COLO668 (cell line): ENCODE data around the gene OR14I1.

ENCODE experiments used
- DNase-seq: peaks from one replicate; lab custom pipeline; 2025; ENCODE audit not compliant: unreplicated experiment; lab: John Stamatoyannopoulos, UW

OR14I1 gene

DNA sequence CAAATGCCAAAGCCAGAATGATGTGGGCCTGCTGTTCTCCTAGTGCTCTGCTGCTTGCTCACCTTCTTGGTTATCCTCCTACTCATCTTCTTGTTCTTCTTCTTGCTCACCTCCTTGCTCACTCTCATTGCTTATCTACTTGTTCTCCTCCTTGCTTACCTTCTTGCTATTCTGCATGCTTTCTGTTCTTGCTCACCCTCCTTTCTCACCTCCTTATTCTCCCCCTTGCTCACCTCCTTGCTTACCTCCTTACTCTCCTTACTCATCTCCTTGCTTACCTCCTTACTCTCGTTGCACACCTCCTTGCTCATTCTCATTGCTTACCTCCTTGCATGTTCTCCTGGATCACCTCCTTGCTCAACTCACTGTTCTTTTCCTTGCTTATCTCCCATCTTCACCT is at the start of gene OR14I1:
Gene OR14I1 (minus strand): TSS at position 53 of the 400 bp plus-strand sequence.
- DNase-seq, result no peak

DNA sequence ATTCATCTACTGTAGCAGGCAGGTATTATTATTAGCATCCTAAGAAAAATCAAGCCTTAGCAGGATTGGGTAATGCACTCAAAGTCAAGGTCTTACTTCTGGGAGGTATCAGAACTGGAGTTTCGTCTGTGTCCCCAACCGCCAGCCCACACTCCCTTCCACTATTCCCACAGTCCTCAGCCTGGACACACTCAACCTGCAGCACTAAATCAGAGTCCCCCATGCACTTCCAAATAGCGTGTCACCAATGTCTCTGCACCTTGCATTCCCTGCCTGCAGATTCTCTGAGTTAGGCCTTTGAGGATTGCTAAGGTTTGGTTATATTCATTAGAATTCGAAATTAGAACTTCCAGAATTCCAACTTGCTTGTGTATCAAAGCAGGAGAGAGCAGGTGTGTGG is 49.1 kb upstream of the OR14I1 start:
- DNase-seq, result no peak

DNA sequence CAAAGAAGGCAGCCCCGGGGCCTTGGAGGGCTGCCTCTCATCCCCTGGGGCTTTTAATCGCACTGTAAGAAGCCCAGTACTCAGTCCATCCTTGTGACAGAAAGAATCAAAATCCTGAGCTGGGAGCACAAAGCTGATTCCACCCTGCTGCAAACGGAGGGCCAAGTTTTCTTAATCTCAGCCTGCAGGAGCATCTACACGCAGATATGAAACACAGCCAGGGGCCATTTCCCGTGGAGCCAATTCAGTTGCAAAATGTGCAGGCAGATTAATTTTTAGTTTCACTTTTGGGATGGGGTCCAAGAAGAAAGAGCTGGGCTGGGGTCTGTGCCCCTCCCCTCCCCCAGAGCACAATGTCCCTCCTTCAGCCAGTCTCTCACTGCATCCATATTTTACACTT is 48.6 kb upstream of the OR14I1 start:
- no peak for DNase-seq

DNA sequence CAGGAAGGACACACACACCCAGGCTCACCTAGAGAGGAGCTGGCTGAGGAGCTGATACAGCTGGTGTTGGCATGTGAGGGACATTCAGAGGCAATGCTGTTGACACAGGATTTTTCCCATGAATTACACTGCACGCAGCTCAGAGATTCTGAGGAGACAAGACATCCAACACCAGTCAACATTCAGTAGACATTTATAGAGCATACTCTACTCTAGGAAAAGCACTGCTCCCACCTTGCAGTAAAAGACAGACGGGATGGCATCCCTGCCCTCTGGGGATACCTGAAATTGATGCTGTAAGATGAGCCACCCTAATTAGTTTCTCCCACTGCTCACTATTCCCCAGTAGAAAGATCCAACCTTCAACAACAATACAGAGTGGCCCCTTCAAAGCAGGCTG is 47.9 kb upstream of the OR14I1 start:
- DNase-seq, result no peak

DNA sequence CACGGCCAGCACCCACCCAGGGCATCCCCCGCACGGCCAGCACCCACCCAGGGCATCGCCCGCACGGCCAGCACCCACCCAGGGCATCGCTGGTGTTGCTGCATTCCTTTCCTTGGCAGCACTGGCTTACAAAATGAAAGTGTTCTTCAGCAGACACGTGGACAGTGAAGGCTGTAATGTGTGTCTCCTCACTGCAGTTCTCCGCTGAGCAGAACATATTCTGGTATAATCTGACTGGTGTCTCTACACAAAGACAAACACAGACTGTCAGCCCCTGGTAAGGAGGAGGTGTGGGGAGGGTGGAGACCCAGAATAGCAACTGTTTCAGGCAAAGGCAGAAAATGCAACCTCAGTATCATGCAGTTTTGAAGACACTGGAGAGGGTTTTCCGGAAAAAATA is 45.6 kb upstream of the OR14I1 start:
- no peak for DNase-seq

DNA sequence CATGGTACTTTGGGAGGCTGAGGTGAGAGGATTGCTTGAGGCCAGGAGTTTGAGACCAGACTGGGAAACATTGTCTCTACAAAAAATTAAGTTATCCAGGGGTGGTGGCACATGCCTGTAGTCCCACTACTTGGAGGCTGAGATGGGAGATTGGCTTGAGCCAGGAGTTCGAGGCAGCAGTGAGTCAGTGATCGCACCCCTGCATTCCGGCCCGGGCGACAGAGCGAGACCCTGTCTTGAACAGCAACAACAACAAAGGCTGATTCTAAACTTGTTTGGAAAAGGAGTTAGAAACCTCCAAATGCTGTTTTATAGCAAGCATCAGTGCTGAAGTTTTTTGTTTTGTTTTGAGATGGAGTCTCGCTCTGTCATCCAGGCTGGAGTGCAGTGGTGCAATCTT is 38.3 kb upstream of the OR14I1 start:
- no peak for DNase-seq

DNA sequence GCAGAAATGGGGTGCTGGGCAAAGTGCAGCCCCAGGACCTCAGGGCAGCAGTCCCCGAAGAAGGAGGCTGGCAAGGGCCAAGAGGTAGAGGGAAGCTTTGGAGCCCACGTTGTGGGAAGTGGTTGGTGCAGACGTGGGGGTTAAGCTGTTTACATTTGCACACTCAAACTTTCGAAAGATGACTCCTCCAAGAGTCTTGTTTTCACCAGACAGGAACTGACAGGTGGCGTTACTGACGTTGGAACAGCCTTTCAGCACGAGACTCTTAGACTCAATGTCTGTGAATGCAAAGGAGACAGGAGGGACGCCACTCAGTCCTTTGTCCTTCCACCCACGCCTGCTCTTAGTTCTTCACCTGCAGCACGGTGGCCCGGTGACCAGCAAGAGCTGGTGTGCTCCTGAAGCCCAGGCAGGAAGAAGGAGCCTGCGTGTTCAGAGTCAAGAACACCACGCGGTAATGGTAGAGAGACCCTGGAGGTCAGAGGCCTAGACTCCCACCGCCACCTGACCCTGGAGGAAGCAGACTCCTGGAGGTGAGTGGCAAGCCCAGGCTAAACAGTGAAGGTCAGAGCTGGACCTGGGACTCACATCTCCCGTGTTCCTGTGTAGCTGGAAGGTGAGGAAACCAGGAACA is 37.1 kb upstream of the OR14I1 start:
- DNase-seq, result no peak

DNA sequence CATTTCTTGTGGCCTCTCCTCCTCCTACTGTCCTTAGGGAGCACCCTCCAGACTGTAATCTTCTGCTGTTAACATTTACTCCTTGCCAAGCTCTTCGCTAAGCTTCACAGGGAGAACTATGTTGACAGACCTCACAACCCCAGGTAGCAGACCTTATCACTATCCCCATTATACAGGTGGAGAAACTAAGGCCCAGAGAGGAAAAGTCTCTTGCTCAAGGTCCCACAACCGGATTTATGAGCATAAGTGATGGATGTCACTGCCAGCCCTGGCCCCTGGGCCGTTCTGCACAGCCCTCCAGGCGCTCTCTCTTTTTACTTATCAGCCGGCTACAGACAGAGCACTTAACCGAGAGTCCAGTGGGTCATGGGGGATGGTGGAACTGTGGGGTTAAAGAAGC is 34.9 kb upstream of the OR14I1 start:
- DNase-seq, result no peak

DNA sequence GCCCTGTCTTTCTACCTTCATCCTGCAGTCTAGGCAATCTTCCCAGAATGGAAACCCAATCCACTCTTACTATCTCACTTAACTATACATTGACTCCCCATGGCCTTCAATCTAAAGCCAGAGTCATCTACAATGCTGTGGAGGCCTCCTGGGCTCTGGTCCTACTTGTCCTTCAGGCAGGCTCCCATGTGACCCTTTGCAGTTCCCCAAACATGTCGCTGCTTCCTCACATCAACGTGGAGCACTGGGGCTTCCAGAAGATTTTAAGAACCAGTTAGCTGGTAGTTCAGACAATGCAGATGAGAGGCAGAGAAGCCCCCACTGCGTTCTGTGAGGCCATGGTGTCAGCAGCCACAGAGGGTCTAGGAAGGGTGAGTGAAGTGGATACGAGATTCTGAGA is 34.4 kb upstream of the OR14I1 start:
- no peak for DNase-seq

DNA sequence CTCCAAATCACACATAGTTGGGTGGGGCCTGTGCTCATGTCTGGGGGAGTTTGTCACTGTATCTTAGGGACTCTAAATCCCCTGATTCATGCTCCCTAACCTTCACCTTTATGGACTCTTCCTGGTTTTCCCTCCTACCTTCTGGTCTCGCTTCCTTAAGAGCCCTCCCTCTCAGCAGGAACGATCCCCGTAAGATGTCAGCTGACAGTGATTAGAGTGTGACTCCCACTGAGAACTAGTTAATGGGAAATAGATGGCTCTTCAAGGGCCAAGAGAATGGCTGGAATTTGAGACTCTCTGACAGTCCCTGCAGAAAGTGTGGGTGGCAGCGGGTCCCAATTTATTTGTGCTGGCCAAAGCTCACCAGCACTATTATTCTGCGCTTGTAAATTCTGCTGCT is 31.0 kb upstream of the OR14I1 start:
- DNase-seq, result no peak

DNA sequence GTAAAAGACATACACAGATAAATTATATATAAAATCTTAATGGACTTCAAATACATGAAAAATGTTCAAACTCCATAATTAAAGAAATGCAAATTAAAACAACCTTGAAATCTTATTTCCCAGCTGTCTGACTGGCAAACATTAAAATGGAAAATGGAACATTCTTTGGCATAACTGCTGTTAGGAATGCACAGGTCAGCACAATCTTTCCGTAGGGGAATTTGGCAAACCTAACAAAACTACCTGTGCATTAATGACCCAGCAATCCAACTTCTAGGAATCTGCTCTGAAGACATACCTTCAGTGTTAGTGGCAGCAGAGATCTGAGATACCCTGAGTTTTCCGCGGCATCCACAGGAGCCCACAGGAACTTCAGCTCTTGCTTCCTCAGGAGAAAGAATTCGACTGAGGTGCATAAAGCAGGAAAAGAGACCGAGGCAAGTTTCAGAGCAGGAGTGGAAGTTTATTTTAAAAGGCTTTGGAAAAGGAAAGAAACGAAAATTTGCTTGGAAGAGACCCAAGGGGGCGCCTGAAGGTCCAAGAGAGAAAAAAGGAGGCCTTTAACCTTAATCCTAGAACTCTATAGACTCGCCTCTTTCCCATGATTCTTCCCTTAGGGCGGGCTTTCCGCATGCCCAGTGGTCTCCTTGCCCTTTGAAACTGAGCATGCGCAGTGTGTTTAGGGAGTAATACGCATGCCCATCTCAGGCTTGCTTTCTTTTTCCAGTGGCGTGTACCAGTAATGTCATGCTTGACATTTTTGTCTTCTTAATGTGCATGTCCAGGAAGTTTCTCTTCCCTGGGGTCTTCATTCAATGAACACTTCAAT is 28.2 kb upstream of the OR14I1 start:
- no peak for DNase-seq

DNA sequence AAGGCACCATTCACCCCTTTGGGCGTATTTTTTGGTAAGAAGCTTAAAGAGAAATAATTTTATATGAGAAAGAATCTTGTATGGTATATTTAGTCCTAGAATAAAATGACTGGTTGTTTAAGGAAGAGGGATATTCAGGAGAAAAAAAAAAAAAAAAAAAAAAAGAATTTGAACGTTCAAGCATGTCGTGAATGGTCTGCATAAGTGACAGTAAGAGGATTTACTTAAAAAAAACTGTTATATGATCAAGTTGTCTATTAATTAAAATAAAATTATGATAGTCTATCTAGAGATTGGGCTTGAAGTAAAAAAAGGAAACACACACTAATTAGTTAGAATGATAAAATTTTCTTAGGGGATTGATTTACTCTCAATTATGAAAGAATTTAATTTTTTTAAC is 11.7 kb upstream of the OR14I1 start:
- no peak for DNase-seq

DNA sequence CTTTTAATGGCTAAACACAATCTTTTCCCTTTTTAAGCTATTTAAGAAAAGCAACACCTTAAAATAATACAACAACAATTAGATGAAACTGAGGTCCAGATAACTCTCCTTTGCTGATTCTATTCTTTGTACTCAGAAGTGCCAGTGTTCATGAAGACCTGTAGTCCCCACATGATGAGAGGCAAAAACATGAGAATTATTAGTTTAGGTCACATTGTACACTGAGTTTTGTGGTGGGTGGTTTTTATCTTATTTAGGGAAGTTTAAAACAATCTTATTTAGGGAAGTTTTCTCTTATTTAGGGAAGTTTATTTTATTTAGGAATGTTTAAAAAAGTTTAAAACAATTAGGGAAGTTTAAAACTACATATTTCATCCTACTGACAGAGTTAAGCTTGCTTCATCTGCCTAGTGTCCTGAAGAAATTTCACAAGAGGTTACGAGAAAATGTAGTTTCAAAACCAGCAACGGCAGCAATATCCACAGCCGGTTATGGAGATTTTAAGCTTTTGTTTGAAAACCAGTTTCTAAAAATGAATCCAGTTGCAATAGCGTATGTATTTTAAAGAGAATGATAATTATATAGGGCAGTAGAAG is 7.8 kb upstream of the OR14I1 start:
- no peak for DNase-seq

DNA sequence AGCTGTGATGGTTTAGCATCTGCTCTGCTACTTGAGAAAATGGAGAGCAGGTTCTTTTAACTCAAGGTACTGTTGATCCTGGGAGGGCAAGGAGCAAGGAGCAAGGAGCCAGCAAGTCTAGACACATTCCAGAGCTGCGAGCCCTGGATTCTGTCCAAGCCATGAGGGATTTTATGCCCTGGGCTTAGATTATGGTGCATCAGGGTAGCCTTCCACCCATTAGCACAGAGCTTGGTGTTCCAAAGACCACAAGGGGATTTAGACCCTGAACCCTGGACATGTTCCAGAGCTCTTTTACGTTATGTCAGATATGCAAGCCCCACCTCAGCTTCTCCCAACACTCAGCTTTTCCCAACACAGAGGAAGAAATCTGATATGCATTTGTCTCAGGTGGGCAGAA is 2.0 kb upstream of the OR14I1 start:
- DNase-seq, result no peak

DNA sequence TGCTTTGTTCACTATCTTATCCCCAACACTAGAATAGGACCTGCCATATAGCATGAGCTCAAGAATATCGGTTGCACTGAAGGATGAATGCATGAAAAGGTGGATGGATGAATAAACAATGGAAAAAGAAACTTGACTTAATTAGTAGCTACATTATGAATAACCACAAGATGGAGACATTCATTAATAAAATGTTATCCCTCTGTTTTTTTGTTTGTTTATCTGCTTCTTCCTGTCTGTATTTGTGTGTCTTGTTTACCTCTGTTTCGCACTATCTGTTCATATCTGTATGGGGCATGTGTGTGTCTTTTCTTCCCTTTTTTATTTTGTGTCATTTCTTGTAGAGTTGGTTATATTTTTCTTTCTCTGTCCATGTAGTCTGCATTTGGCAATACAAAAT is 1.1 kb upstream of the OR14I1 start:
- no peak for DNase-seq

DNA sequence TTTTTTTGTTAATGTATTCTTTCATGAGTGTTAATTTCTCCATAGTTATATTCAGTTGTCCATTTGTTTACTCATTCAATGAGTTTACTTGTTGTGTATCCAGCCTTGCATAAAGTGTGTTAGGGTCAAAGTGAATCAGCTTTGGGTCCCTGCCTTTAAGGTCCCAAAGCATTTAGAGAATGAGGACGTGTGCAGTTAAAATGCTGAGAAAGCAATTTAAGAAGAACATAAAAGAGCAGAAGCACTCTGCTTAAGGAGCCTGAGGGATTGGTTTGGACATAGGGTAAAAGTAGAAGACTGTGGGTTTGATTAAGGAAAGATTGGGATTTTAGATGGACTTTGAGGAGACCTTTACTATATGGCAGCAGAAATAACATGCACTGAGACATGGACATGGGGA is 3.5 kb downstream of the OR14I1 start:
- no peak for DNase-seq

DNA sequence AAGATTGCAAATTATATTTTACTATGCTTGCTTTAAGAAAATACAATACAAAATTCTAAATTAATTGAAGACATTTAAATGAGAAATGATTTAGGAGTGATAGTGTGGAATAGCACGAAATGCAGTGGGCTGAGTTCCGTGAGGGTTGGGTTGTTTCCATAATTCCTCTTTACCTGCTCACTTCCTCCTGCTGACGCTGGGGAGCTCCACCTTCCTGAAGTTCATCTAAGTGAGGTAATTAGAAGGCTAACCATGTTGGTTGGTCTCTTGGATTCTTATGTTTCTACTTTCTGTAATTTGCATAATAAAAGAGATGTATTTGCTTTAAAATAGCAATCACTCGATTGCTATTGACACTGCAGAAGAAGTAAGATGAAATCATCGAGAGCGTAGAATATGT is 4.7 kb downstream of the OR14I1 start:
- DNase-seq, result no peak

DNA sequence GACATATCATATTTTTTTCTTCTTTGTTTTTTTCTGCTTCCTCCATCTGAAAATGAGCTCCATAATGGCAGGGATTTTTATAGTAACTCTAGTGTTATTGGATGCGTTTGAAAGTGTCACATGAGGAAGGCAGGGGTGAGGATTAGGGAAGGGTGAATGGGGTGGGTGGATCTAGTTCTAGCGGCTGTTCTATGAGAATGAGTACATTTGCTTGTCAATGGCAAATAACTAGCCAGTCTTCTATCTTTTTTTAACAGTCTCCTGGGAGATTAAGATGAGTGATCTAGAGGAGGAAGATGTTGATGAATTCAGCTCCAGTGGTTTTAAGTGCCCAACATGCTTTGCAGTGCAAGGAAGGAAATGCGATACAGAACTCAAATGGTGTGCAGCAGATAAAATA is 5.8 kb downstream of the OR14I1 start:
- DNase-seq, result no peak

DNA sequence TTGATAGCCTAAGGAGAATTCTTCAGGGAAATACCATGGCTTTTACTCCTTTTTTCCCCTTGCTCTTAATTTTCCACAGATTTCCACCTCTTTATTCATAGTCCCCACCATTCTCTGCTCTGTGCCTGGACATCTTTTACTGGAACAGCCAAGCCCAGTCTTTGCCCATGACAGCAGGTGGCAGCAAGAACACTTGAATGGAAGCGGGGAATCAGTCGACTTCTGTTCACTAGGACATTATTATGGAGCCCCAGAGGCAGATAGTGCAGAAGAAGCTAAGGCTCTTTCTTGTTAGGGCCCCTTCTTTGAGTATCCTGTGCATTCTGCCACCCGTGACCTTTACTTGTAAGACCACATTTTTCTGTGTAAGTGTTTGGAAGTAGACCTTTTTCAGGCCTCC is 6.3 kb downstream of the OR14I1 start:
- DNase-seq, result peak; percentile 44

DNA sequence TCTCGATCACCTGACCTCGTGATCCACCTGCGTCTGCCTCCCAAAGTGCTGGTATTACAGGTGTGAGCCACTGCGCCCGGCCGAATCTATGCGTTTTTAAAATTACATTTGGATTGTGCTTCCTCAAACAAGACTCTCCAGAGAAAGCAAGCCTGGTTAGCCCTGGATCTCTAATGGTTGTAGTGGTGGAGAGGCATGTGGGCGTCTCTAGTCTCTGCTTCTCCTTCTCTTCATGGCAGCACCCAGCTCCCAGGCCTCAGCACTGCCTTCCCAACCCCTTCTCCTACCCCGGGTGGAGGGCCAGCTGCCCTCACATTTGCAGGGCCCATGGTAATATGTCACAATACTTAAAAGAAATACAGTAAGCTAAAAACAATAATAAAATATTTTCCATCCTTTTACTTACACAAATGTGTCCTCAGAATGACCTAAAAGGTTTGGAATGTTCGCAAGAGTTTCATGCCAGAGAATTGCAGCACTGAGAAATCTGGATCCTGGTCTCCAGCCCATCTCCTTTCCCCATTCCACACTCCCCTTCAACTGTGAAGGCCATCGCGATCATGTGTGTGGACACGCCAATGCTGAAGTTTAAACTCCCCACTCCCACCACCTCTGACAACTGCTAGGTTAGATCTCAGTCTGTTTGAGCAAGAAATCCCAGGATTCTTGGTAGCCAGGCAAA is 7.0 kb downstream of the OR14I1 start:
- no peak for DNase-seq

DNA sequence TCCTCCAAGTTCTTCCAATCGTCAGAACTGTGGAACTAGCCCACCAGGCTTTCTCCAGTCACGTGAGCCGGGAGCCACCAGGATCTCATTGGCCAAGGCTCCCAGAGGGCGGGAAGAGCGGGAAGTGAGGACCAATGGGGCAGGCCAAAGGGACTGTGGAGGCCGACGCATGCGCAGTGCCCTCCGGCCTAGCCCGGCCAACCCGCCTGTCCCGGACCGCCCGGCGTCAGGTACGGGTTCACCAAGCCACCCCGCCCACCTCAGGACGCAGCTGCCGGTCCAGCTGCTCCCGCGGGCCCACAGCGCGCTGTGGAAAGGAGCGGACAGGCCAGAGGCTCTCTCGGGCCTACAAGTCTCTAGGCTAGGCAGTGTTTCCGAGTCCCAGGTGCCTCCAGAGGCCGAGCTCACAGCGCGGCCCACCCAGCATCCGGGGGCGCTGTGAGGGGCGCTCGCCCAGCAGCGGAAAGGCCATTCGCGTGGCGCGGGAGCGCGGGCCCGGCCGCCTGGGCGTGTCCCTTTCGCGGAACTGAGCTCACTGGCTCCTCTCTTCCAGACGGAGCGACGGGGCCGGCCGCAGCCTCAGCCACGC is 10.9 kb downstream of the OR14I1 start:
- no peak for DNase-seq
